HG03457 (cell line): ENCODE results near the gene FGF1.

ENCODE experiments used
- ATAC-seq: cut with Tn5 transposase; IDR thresholded peaks from one replicate; pipeline ENCODE4 v1.9.1; 2021; ENCODE audit warnings: moderate number of reproducible peaks; ENCODE audit not compliant: unreplicated experiment

The FGF1 gene

GRCh38 chr5:142685418-142686209, at the start of gene FGF1:
Gene FGF1, minus strand, starts transcription at chr5:142686090. Its CDS starts 71,963 bp downstream, at chr5:142614127.
- no peak for ATAC-seq

- no peak for ATAC-seq
Observed at GRCh38 chr5:142727735-142728047, 41.8 kb upstream of the FGF1 start.

- ATAC-seq = no peak
Observed at GRCh38 chr5:142726188-142726731, 40.4 kb upstream of the FGF1 start.

- no peak for ATAC-seq
Observed at GRCh38 chr5:142725231-142726187, 39.6 kb upstream of the FGF1 start.

- ATAC-seq = no peak
Observed at GRCh38 chr5:142724821-142725220, 38.9 kb upstream of the FGF1 start.

GRCh38 chr5:142722896-142723295, 37.0 kb upstream of the FGF1 start:
- no peak for ATAC-seq

- no peak for ATAC-seq
Observed at GRCh38 chr5:142722146-142722545, 36.3 kb upstream of the FGF1 start.

- no peak for ATAC-seq
Observed at GRCh38 chr5:142720641-142721271, 34.9 kb upstream of the FGF1 start.

- no peak for ATAC-seq
Observed at GRCh38 chr5:142719836-142720370, 34.0 kb upstream of the FGF1 start.

- no peak for ATAC-seq
Observed at GRCh38 chr5:142717582-142718215, 31.8 kb upstream of the FGF1 start.

GRCh38 chr5:142716963-142717362, 31.1 kb upstream of the FGF1 start:
- no peak for ATAC-seq

- no peak for ATAC-seq
Observed at GRCh38 chr5:142715291-142715690, 29.4 kb upstream of the FGF1 start.

- ATAC-seq = peak; percentile 94
Observed at GRCh38 chr5:142713121-142713706, 27.3 kb upstream of the FGF1 start.

GRCh38 chr5:142703153-142703552, 17.3 kb upstream of the FGF1 start:
- no peak for ATAC-seq

GRCh38 chr5:142701673-142702311, 15.9 kb upstream of the FGF1 start:
- no peak for ATAC-seq

- ATAC-seq = no peak
Observed at GRCh38 chr5:142700566-142700965, 14.7 kb upstream of the FGF1 start.

- ATAC-seq = no peak
Observed at GRCh38 chr5:142699184-142699720, 13.4 kb upstream of the FGF1 start.

- ATAC-seq = no peak
Observed at GRCh38 chr5:142698447-142699183, 12.7 kb upstream of the FGF1 start.
